Right renal cortex interstitium (tissue), 3 donors: ENCODE results near the gene NUDT1. TPM values are rescaled to one million over a fixed set of nuclear protein-coding genes. Genes with fewer than 3 reads are reported as not detected.

Experiments used
- DNase-seq, 3 donors: peaks; one replicate each; pipeline ENCODE4 v3.0.0-alpha.2; 2013; ENCODE audit warnings: low read depth in 3 of 3, low spot score in 2 of 3
- polyA plus RNA-seq, 3 donors: library from polyadenylated mRNA; unstranded; fragments of 120-200 nt; gene quantifications; one replicate each; pipeline ENCODE4 v1.2.1, GENCODE V29; 2013; ENCODE audit not compliant: insufficient read length in 3 of 3

Gene NUDT1
- 10 to 100 TPM; 18.9 to 19.8 (median 19.0) TPM for polyA plus RNA-seq

GRCh38 chr7:2241580-2242540, at the start of gene NUDT1, which contains the start of gene MRM2:
TSS of gene NUDT1 (plus strand) at chr7:2242226. CDS start at chr7:2244575, 2,349 bp downstream.
TSS of gene MRM2 (minus strand) at chr7:2242205. CDS start at chr7:2242169, 36 bp downstream.
- DNase-seq, result peak; percentile 43 to 76 (median 60)

DNA sequence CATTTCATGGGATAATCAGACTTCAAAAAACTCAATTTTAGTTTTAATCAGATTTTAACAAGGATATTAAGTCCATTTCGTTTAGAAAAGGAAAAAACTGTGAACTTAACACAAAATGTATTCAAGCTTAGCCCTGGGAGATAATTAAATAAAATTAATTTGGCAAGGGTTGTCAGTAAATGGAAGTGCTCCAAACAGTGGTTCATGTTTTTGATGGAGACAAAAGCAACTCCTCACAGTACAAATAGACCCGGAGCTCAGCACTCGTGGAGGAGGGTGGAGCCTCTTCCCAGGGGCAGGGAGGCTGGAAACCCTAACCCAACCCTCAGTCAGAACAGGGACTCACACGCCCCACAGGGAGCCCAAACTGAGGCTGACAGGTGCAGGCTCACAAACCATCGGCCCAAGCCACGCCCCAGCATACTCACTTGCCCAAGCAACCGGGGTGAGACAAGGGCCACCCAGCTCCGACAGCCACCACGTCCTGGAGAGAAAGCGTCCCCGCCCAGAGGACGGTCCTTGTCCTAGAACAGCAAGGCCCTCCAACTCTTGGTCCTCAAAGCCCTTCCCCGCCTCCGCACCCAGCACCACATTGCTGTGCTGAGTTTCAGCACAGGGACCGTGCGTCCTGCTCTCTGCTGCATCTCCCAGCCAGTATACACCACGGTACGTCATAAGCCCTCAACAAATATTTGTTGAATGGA, 49.0 kb upstream of the NUDT1 start:
- no peak for DNase-seq

GRCh38 chr7:2193575-2194305, 48.3 kb upstream of the NUDT1 start:
- DNase-seq, result no peak

DNA sequence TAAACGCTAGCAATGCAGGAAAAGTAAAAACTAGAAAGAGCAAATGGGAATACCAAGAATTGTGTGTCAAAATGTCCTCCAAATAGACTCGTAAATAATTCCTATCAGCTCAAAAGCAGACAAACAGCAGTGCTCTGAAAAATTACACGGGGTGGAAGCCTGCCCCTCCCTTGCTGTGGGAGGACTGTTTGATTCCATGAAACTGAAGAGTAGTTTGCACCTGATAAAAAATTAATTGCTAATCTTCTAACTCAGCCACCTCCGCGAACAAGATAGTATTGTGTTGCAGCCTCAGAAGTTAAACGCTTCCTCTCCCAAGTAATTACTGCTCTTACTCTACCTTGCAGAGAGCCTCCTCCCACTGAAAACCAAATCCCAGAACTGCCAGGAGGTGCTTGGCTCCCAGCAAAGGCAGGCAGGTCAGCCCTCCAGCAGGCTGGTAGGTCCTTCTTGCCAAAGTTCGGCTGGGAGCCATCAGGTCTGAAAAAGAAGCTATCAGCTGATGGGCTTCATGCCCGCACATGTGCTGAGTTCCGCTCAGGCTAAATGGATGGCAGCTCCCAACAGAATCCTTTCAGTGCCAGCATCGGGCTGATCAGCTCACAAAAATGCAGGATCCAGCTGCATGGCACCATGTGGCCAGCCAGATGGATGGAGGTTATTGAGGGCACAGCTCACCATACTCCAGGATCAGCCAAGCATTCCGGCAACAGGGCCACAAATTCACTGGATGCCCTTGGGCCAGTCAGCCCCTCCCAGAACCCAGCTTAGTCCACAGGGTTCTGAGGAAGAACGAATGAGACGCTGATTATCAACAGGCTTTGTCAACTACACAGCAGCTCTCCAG, 46.4 kb upstream of the NUDT1 start:
- DNase-seq, result no peak

- no peak for DNase-seq
Measured at GRCh38 chr7:2196381-2197378, 45.3 kb upstream of the NUDT1 start.

DNA sequence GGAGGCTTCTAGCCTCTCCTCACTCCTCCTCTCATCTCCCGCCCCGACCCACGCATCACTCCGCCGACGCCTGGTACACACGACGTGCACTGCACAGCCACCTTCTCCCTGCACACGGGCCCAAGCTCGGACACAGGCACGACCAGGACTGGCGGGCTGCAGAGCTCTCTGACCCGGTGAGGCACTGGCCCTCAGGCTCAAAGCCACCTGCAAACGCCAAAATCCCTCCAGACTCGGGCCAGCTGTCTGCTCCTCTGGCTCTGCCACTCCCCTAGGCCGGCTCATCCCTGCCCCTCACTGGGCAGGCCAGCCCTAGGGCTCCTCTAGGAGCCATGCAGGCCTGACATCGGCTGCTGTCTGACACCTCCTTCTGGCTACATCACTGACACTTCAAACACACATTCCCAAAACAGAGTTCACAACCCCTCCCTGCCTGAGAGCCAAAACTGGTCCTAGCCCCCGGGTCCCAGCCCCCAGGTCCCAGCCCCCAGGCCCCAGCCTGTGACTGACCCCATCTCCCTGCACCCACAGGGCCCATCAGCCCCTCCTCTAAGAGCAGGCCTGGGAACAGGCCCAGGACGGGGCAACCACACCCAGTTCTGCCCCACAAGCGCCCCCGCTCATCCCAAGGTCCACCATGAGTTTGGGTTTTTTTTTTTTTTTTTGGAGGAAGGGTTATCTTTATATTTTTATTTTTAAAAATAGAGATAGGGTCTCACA, 44.4 kb upstream of the NUDT1 start:
- no peak for DNase-seq

DNA sequence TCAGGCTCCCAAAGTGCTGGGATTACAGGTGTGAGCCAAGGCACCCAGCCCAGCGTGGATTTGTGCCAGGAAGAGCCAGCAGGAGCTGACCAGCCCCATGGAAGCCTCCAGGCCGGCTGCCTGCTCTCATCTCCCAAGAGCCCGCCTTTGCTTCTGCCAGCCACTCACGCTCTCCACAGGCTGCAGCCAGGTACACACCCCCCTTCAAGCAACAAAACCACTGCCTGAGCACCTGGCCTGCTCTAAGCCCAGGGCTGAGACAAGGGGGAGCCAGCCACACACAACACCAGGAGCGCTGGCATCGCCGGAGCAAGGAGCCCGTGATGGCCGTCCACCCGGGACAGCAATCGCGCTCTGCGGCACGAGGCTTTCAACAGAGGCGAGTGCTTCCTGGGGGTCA, 43.8 kb upstream of the NUDT1 start:
- DNase-seq, result no peak

DNA sequence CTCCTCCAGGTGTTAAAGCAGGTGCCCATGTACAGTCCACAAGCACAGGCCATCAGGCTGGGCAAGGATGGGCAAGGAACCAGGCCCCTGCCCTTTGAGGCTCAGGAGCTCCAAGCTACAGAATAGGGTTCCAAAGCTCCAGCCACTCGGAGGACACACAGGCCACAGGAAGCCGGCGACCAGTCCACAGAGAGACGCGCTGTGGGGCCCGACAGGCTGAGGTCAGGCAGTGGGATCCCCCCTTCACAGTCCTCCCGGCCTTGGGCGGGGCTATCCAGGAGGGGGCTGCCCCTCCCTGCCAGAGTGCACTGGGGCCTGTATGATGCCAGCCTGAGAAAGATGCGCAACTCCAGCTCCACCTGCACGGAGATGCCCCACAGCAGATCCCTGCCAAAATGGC, 43.3 kb upstream of the NUDT1 start:
- no peak for DNase-seq

DNA sequence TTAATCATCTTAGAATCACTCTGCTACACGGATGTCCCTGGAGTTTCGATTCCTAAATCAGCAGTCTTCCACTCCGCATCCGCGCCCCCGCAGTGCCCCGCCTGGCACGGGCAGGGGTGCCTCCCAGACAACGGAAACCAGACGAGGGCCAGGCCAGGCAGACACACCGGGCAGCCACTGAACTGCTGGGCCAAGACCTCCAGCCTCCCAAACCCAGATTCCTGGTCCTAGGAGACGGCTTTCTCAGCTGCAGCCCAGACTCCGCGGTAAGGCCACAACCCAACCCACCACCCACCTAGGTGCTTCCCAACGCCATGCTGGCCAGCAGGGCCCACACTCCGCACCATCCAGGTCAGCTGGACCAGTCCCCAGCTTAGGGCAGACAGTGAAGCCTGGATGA, 42.5 kb upstream of the NUDT1 start:
- DNase-seq, result no peak

DNA sequence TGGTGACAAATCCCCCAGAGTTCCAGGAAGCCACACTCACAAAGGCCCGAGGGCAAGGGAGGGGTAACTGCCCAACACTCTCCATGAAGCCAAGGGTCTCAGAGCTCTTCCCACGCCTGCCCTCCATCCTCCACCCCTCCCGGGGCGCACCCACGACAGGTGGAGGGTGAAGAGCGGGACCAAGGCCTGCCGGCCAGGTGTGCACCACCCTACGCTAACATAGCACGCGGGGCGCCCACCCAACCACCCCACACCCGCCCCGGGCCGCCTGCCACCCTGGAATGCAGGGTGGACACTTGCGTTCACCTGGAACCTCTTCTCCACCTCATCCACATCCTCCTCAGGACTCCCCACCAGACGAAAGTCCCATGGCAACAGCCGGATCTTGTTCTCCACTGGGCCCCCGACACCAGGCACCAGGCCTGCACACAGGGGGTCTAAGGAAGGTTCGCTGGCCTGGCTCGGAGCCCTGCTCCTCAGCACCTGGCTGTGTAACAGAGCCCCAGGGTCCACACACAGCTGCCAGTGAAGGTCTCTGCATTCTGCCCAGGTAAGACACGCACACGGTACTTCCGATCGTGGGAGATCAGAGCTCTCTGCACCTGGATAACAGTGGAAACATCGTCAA, 42.0 kb upstream of the NUDT1 start:
- DNase-seq, result no peak

- DNase-seq, result no peak
Measured at GRCh38 chr7:2200584-2200980, 41.4 kb upstream of the NUDT1 start.

- DNase-seq, result no peak
Measured at GRCh38 chr7:2201128-2201527, 40.9 kb upstream of the NUDT1 start.

GRCh38 chr7:2201686-2202360, 40.2 kb upstream of the NUDT1 start:
- DNase-seq, result no peak

- no peak for DNase-seq
Measured at GRCh38 chr7:2202361-2202761, 39.7 kb upstream of the NUDT1 start.

GRCh38 chr7:2202901-2203765, 38.9 kb upstream of the NUDT1 start:
- no peak for DNase-seq

DNA sequence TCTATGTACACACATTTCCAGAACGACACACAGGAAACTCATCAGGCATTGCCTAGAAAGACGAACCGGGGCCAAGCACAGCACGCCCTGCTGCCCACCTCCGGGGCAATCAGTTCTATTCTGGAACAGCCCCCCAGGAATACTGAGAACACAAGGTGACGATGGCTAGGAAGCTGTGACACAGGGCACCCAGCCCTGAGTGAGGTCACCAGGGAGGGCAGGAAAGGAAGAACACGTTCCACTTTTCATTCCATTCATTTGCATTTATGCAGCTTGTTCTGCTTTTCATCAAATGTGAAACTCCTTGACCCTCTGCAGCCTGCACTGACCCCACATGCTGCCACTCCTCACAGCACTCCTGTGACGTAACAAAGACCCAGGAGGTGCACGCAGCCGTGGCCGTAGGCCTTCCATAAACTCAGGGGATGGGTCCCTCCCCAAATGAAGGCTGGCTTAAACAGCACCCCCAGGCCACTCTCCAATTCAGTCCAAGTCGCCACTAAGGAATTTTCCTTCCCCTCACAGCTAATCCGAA, 38.2 kb upstream of the NUDT1 start:
- DNase-seq, result no peak
